H1 (cell line): Measurements from ENCODE around the gene TSPAN5.

Experiments
- CBX5 ChIP-seq: fragments of 300-800, 300-1000 bp; sonication (generic); IDR thresholded peaks from 2 replicates; pipeline ENCODE4 v1.7.1; 2016; ENCODE audit warnings: antibody characterized with exemption, low read length, low read depth
- CTCF ChIP-seq, 3 experiments: IDR thresholded peaks; 1 replicate in 2 of 3; 2 replicates in 1 of 3; pipeline versions ENCODE4 v1.5.1 to v1.6.1; 2011; ENCODE audit warnings: low read length in 3 of 3, mild to moderate bottlenecking in 3 of 3, inconsistent platforms in 2 of 3, low read depth in 1 of 3, moderate library complexity in 1 of 3; ENCODE audit not compliant: insufficient read depth in 1 of 3; ENCODE audit errors: control extremely low read depth in 1 of 3
- EZH2 ChIP-seq: fragments of 200-600 bp; sonication (generic); IDR thresholded peaks from 2 replicates; pipeline ENCODE4 v1.7.1; 2012; ENCODE audit warnings: low read depth, mild to moderate bottlenecking, moderate library complexity, low read length, inconsistent platforms; ENCODE audit not compliant: severe bottlenecking
- FOSL1 ChIP-seq: IDR thresholded peaks from 2 replicates; pipeline ENCODE4 v1.6.1; 2011; ENCODE audit warnings: mild to moderate bottlenecking, low read depth, low read length, moderate library complexity; ENCODE audit not compliant: insufficient read depth
- GTF2F1 ChIP-seq: IDR thresholded peaks from 2 replicates; pipeline ENCODE4 v1.6.1; 2012; ENCODE audit warnings: low read depth, low read length, improper control_type of control experiment, borderline replicate concordance
- MAFK ChIP-seq: IDR thresholded peaks from 2 replicates; pipeline ENCODE4 v1.6.1; 2012; ENCODE audit warnings: low read depth, mild to moderate bottlenecking, improper control_type of control experiment, low read length
- POLR2A ChIP-seq, 2 experiments: IDR thresholded peaks; 1 replicate in 1 of 2; 2 replicates in 1 of 2; pipeline ENCODE4 v1.6.1; 2011; ENCODE audit warnings: low read depth in 2 of 2, low read length in 2 of 2, mild to moderate bottlenecking in 2 of 2; ENCODE audit errors: control extremely low read depth in 1 of 2
- POLR2AphosphoS5 ChIP-seq: IDR thresholded peaks from 2 replicates; pipeline ENCODE4 v1.6.1; 2011; ENCODE audit warnings: low read depth, low read length
- SIN3A ChIP-seq, 2 experiments: IDR thresholded peaks in 1 of 2; conservative IDR thresholded peaks in 1 of 2; 2 replicates each; pipeline ENCODE4 v1.6.1; 2011 to 2012; ENCODE audit warnings: low read length in 2 of 2, improper control_type of control experiment in 1 of 2, low read depth in 1 of 2, mild to moderate bottlenecking in 1 of 2
- SIRT6 ChIP-seq: IDR thresholded peaks from one replicate; pipeline ENCODE4 v1.7.1; 2012; ENCODE audit warnings: low read length, inconsistent platforms
- YY1 ChIP-seq: IDR thresholded peaks from 2 replicates; pipeline ENCODE4 v1.6.1; 2011; ENCODE audit warnings: low read depth, mild to moderate bottlenecking, low read length

GRCh38 chr4:98544818-98545414, 113.5 kb downstream of the TSPAN5 start:
- TF ChIP-seq POLR2AphosphoS5: no peak
- TF ChIP-seq GTF2F1: no peak
- TF ChIP-seq YY1: no peak
- TF ChIP-seq CTCF (IDR thresholded peaks at IDR 0.05; ENCODE audit: control extremely low read depth in 1 of 3, insufficient read depth in 1 of 3, low read depth in 1 of 3, low read length in 3 of 3): no peak
- no peak for TF ChIP-seq EZH2
- no peak for TF ChIP-seq CBX5
- TF ChIP-seq FOSL1: no peak
- TF ChIP-seq MAFK: no peak
- no peak for TF ChIP-seq POLR2A (IDR thresholded peaks at IDR 0.05; ENCODE audit: control extremely low read depth in 1 of 2, low read depth in 2 of 2, low read length in 2 of 2)
- no peak for TF ChIP-seq SIRT6
- TF ChIP-seq SIN3A (conservative IDR thresholded peaks at IDR 0.05 in 1 of 2, IDR thresholded peaks at IDR 0.05 in 1 of 2; ENCODE audit: low read depth in 1 of 2, low read length in 2 of 2): no peak
